Glutamatergic neuron (in vitro differentiated cells): Measurements from ENCODE around the gene JCAD. TPM values are rescaled to one million over a fixed set of nuclear protein-coding genes. Genes with fewer than 3 reads are reported as not detected.

Experiments
- DNase-seq: peaks from one replicate; pipeline ENCODE4 v3.0.0; 2022
- H3K27ac Mint-ChIP-seq: one replicate; pipeline ENCODE4 v1.8.0; 2020; ENCODE audit warnings: mild to moderate bottlenecking, mixed read lengths, inconsistent platforms; ENCODE audit not compliant: unreplicated experiment
- H3K27me3 Mint-ChIP-seq: one replicate; pipeline ENCODE4 v1.8.0; 2020; ENCODE audit warnings: mild to moderate bottlenecking, moderate library complexity, mixed read lengths, inconsistent platforms; ENCODE audit not compliant: unreplicated experiment
- H3K36me3 Mint-ChIP-seq: one replicate; pipeline ENCODE4 v1.8.0; 2020; ENCODE audit warnings: mild to moderate bottlenecking, mixed read lengths, inconsistent platforms; ENCODE audit not compliant: unreplicated experiment
- H3K4me1 Mint-ChIP-seq: one replicate; pipeline ENCODE4 v1.8.0; 2020; ENCODE audit warnings: mild to moderate bottlenecking, low read depth, mixed read lengths, inconsistent platforms; ENCODE audit not compliant: unreplicated experiment
- H3K4me3 Mint-ChIP-seq: one replicate; pipeline ENCODE4 v1.8.0; 2020; ENCODE audit warnings: mild to moderate bottlenecking, mixed read lengths, inconsistent platforms; ENCODE audit not compliant: unreplicated experiment
- H3K9me3 Mint-ChIP-seq: one replicate; pipeline ENCODE4 v1.8.0; 2020; ENCODE audit warnings: mild to moderate bottlenecking, moderate library complexity, mixed read lengths, inconsistent platforms; ENCODE audit not compliant: unreplicated experiment
- CTCF ChIP-seq: fragments of 200-600 bp; sonication (generic); IDR thresholded peaks from one replicate; pipeline ENCODE4 v1.5.0; 2021; ENCODE audit not compliant: partially characterized antibody, unreplicated experiment
- total RNA-seq: library from RNA; stranded (reverse); fragmentation: NEBNext Ultra II Directional; extraction: Animal tissue kit (Norgen Biotek cat#: 25700); gene quantifications from one replicate; pipeline ENCODE4 v1.2.1, GENCODE V29; 2021; ENCODE audit not compliant: unreplicated experiment

The JCAD gene
- total RNA-seq, 1 donor from 2014 or later = 0.32 TPM

GRCh38 chr10:30081182-30081581 lies 21.8 kb upstream of the JCAD start:
- Mint-ChIP-seq H3K36me3 (no peaks in the 10 kb centered on the region), H3K27me3 (no peaks in the 10 kb centered on the region), H3K27ac (no peak overlapping the region), H3K4me3 (no peak overlapping the region), H3K9me3 (no peaks in the 10 kb centered on the region), H3K4me1 (no peaks in the 10 kb centered on the region)
- no peak for DNase-seq
- no peak for TF ChIP-seq CTCF

GRCh38 chr10:30080161-30080560 lies 20.8 kb upstream of the JCAD start:
- Mint-ChIP-seq H3K27ac (no peak overlapping the region), H3K36me3 (no peaks in the 10 kb centered on the region), H3K4me1 (no peaks in the 10 kb centered on the region), H3K4me3 (no peak overlapping the region), H3K9me3 (no peaks in the 10 kb centered on the region), H3K27me3 (no peaks in the 10 kb centered on the region)
- no peak for TF ChIP-seq CTCF
- no peak for DNase-seq

GRCh38 chr10:30079408-30079807 lies 20.0 kb upstream of the JCAD start:
- no peak for DNase-seq
- Mint-ChIP-seq H3K4me1 (no peaks in the 10 kb centered on the region), H3K27me3 (no peaks in the 10 kb centered on the region), H3K27ac (no peak overlapping the region), H3K4me3 (no peak overlapping the region), H3K9me3 (no peaks in the 10 kb centered on the region), H3K36me3 (no peaks in the 10 kb centered on the region)
- TF ChIP-seq CTCF = no peak

- Mint-ChIP-seq H3K4me3 (no peak overlapping the region), H3K4me1 (peaks cover 2% of the 10 kb centered on the region), H3K36me3 (no peaks in the 10 kb centered on the region), H3K27me3 (no peaks in the 10 kb centered on the region), H3K9me3 (no peaks in the 10 kb centered on the region), H3K27ac (no peak overlapping the region)
- DNase-seq = no peak
- no peak for TF ChIP-seq CTCF
Observed at GRCh38 chr10:30075481-30075880, 16.1 kb upstream of the JCAD start.

- no peak for TF ChIP-seq CTCF
- no peak overlapping the region for H3K4me3 Mint-ChIP-seq
- H3K36me3 Mint-ChIP-seq = no peaks in the 10 kb centered on the region
- H3K4me1 Mint-ChIP-seq = peaks cover 2% of the 10 kb centered on the region
- no peaks in the 10 kb centered on the region for H3K9me3 Mint-ChIP-seq
- DNase-seq = no peak
- no peak overlapping the region for H3K27ac Mint-ChIP-seq
- H3K27me3 Mint-ChIP-seq = no peaks in the 10 kb centered on the region
Observed at GRCh38 chr10:30074933-30075332, 15.5 kb upstream of the JCAD start.
